Lung (tissue), 12 donors: ENCODE measurements around the gene ALOX15. TPM values are rescaled to one million over a fixed set of nuclear protein-coding genes. Genes with fewer than 3 reads are reported as not detected.

Experiments
- ATAC-seq: fragments of 200-7000 bp; cut with Tn5 transposase; one replicate; pipeline ENCODE4 v1.9.1; 2020; ENCODE audit warnings: moderate number of reproducible peaks; ENCODE audit not compliant: insufficient read depth, low FRiP score
- DNase-seq, 3 donors: peaks; one replicate each; pipeline ENCODE4 v3.0.0-alpha.2; 2013 to 2017
- H3K27ac ChIP-seq, 2 donors: one replicate each; pipeline ENCODE4 v1.5.1; 2013; ENCODE audit warnings: mild to moderate bottlenecking in 2 of 2, moderate library complexity in 2 of 2, control low read depth in 1 of 2, inconsistent platforms in 1 of 2, low read depth in 1 of 2, low read length in 1 of 2
- H3K27me3 ChIP-seq, 3 donors: one replicate each; pipeline ENCODE4 v1.5.1; 2013; ENCODE audit warnings: low read length in 2 of 3; ENCODE audit not compliant: control insufficient read depth in 3 of 3, insufficient read depth in 3 of 3
- H3K36me3 ChIP-seq, 4 donors: one replicate each; pipeline ENCODE4 v1.5.1; 2013; ENCODE audit warnings: low read length in 4 of 4, mild to moderate bottlenecking in 1 of 4, moderate library complexity in 1 of 4; ENCODE audit not compliant: control insufficient read depth in 4 of 4, insufficient read depth in 4 of 4
- H3K4me1 ChIP-seq, 5 donors: one replicate each; pipeline ENCODE4 v1.5.1; 2013; ENCODE audit warnings: low read length in 5 of 5, mild to moderate bottlenecking in 2 of 5, moderate library complexity in 1 of 5; ENCODE audit not compliant: control insufficient read depth in 5 of 5, insufficient read depth in 5 of 5
- H3K4me3 ChIP-seq: one replicate; pipeline ENCODE4 v1.5.1; 2013; ENCODE audit warnings: mild to moderate bottlenecking, control low read depth, moderate library complexity
- H3K9ac ChIP-seq, 2 donors: one replicate each; pipeline ENCODE4 v1.5.1; 2013; ENCODE audit warnings: low read length in 2 of 2, control low read depth in 1 of 2; ENCODE audit not compliant: insufficient read depth in 1 of 2
- H3K9me3 ChIP-seq, 4 donors: one replicate each; pipeline ENCODE4 v1.5.1; 2013; ENCODE audit warnings: low read length in 3 of 4, mild to moderate bottlenecking in 1 of 4, moderate library complexity in 1 of 4; ENCODE audit not compliant: control insufficient read depth in 4 of 4, insufficient read depth in 3 of 4
- WGBS, 2 donors: extraction: QIAGEN DNeasy Blood & Tissue Kit; methylation state at CpG; one replicate each; pipeline ENCODE4 v1.1.7; 2013; 5-methylcytosine and 5-hydroxymethylcytosine counted together
- polyA plus RNA-seq, 2 donors: library from polyadenylated mRNA; stranded (reverse); fragments of 200-250 nt; gene quantifications; one replicate each; pipeline ENCODE4 v1.2.1, GENCODE V29; 2013
- total RNA-seq, 2 donors: library from RNA; depleted of rRNA in 1 of 2; stranded (reverse); fragments of >200 nt in 1 of 2; gene quantifications; one replicate each; pipeline ENCODE4 v1.2.1, GENCODE V29; 2014 to 2021
- TF ChIP-seq, protein P1 (sequence below): IDR thresholded peaks from 2 replicates; pipeline ENCODE4 v1.5.1; 2012; ENCODE audit warnings: mild to moderate bottlenecking; ENCODE audit errors: control extremely low read depth, extremely low read depth
- donor health status: control.
- donor health status: control.
- donor health status: Bipolar disorder and iron deficiency.
- donor health status: healthy.
- donor health status: DM: yes; HTN: yes; CAD: no.

The ALOX15 gene
- total and polyA plus RNA-seq, 4 donors, result 3.3 to 14.0 (median 5.6) TPM

GRCh38 chr17:4616476-4616875 lies 25.0 kb downstream of the ALOX15 start:
- Histone ChIP-seq H3K27ac (no peak overlapping the region), H3K36me3 (no peaks in the 10 kb centered on the region), H3K4me3 (no peak overlapping the region), H3K9me3 (no peaks in the 10 kb centered on the region), H3K4me1 (peaks cover 0 to 14% (median 3%) of the 10 kb centered on the region in 5 donors), H3K9ac (no peak overlapping the region), H3K27me3 (no peaks in the 10 kb centered on the region)
- TF ChIP-seq, protein P1, sequence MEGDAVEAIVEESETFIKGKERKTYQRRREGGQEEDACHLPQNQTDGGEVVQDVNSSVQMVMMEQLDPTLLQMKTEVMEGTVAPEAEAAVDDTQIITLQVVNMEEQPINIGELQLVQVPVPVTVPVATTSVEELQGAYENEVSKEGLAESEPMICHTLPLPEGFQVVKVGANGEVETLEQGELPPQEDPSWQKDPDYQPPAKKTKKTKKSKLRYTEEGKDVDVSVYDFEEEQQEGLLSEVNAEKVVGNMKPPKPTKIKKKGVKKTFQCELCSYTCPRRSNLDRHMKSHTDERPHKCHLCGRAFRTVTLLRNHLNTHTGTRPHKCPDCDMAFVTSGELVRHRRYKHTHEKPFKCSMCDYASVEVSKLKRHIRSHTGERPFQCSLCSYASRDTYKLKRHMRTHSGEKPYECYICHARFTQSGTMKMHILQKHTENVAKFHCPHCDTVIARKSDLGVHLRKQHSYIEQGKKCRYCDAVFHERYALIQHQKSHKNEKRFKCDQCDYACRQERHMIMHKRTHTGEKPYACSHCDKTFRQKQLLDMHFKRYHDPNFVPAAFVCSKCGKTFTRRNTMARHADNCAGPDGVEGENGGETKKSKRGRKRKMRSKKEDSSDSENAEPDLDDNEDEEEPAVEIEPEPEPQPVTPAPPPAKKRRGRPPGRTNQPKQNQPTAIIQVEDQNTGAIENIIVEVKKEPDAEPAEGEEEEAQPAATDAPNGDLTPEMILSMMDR, result no peak
- DNase-seq (peak in 1 of 3 donors; percentile 66), ATAC-seq (no peak)
- WGBS, 2 donors, result 59 to 80% methylated on average over 9 of the region's 9 CpGs

GRCh38 chr17:4610656-4611055 lies 30.8 kb downstream of the ALOX15 start:
- H3K4me1 ChIP-seq, result peaks cover 0 to 31% (median 25%) of the 10 kb centered on the region in 5 donors
- H3K9me3 ChIP-seq, result no peaks in the 10 kb centered on the region
- ATAC-seq (no peak), DNase-seq (no peak)
- TF ChIP-seq, protein P1, result no peak
- no peak overlapping the region for H3K4me3 ChIP-seq
- peak overlapping the region in 1 of 2 donors; percentile 62 for H3K27ac ChIP-seq
- no peaks in the 10 kb centered on the region for H3K36me3 ChIP-seq
- H3K9ac ChIP-seq, result no peak overlapping the region
- 74 to 89% methylated on average over 6 of the region's 6 CpGs for WGBS, 2 donors
- no peaks in the 10 kb centered on the region for H3K27me3 ChIP-seq

DNA sequence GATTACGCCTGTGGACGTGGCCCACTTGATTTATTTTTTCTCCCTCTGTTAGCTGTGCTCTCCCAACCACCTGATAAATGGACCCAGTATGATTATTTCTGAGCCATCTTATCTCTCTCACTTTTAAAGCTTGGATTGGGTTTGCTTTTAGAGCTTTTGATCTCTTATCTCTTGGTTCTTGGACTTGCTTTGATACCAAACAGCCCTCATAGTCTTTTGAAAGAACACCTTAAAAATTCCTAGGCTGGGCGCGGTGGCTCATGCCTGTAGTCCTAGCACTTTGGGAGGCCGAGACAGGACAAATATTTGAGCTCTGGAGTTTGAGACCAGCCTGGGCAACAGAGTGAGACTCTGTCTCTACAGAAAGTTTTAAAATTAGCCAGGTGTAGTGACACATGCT lies 31.3 kb downstream of the ALOX15 start:
- WGBS, 2 donors, result 65 to 95% methylated on average over 5 of the region's 5 CpGs
- H3K4me3 ChIP-seq, result no peak overlapping the region
- H3K36me3 ChIP-seq, result no peaks in the 10 kb centered on the region
- no peaks in the 10 kb centered on the region for H3K9me3 ChIP-seq
- ATAC-seq (no peak), DNase-seq (no peak)
- H3K4me1 ChIP-seq, result peaks cover 0 to 35% (median 28%) of the 10 kb centered on the region in 5 donors
- no peak overlapping the region for H3K27ac ChIP-seq
- no peak overlapping the region for H3K9ac ChIP-seq
- no peaks in the 10 kb centered on the region for H3K27me3 ChIP-seq
- TF ChIP-seq, protein P1, result no peak

DNA sequence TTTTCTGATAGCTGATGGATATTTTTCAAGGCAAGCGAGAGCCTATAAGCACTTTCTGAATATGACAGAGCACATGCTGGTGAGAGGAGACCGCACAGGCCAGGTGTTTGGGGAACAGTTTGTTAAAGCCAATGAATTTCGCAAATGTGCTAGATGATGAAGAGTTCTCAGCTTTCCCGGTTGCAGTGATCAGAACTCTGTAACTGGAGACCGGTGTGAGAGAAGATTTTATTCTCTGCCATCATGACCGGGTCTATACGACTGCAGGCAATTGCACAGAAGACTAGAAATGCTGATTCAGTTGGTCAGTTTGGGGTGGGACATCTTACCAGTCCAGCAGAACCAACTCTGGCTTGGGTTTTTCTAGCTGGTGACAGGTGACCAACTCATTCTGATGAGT lies 31.7 kb downstream of the ALOX15 start:
- no peak for ATAC-seq
- Histone ChIP-seq H3K9ac (no peak overlapping the region), H3K9me3 (no peaks in the 10 kb centered on the region), H3K36me3 (no peaks in the 10 kb centered on the region), H3K27ac (no peak overlapping the region), H3K4me1 (peaks cover 0 to 39% (median 28%) of the 10 kb centered on the region in 5 donors), H3K4me3 (no peak overlapping the region), H3K27me3 (no peaks in the 10 kb centered on the region)
- WGBS, 2 donors, result 72 to 78% methylated on average over 7 of the region's 7 CpGs
- DNase-seq, result no peak
- TF ChIP-seq, protein P1, result no peak
